SIG-M5 (cell line): ENCODE measurements around the gene ARHGEF2.
"Not testable (repeated sequence)": the region's sequence is repeated elsewhere in the genome, so short reads cannot be mapped to it uniquely, and the experiment has no call there.

Experiments
- DNase-seq: peaks from one replicate; lab custom pipeline; 2025; lab: John Stamatoyannopoulos, UW

Gene ARHGEF2

DNA sequence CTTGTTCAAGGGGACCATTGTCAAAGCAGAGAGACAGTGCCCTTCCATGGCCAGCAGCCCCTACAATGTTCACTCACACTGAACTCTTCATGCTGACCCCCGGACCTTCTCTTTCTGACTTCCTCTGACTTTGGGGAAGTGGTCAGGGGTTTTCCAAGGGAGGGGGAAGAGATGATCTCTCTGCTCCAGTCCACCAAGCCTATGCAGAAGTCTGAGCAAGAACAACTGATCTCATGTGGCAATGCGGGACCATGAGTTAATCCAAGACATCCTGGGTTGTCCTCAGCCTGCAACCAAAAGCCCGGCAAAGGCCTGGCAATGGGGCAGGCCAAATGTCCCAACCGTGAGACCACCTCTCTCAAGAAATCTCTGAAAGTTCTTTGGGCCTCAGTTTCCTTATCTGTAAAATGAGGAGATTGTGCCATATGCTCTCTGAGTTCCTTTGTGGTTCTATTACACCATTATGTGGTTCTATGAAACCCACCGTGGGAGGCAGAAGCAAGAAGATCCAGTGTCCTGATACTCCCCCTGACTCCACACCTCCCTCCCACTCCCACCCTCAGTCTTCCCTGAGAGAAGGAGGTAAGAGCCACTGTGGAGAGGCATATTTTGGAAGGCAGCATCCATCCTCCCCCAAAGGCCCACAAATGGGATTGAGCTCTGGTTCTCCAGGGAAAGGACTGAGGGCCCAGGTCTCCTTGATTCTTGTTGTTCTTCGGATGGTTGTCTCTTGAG is 11.8 kb upstream of the ARHGEF2 start:
- no peak for DNase-seq

DNA sequence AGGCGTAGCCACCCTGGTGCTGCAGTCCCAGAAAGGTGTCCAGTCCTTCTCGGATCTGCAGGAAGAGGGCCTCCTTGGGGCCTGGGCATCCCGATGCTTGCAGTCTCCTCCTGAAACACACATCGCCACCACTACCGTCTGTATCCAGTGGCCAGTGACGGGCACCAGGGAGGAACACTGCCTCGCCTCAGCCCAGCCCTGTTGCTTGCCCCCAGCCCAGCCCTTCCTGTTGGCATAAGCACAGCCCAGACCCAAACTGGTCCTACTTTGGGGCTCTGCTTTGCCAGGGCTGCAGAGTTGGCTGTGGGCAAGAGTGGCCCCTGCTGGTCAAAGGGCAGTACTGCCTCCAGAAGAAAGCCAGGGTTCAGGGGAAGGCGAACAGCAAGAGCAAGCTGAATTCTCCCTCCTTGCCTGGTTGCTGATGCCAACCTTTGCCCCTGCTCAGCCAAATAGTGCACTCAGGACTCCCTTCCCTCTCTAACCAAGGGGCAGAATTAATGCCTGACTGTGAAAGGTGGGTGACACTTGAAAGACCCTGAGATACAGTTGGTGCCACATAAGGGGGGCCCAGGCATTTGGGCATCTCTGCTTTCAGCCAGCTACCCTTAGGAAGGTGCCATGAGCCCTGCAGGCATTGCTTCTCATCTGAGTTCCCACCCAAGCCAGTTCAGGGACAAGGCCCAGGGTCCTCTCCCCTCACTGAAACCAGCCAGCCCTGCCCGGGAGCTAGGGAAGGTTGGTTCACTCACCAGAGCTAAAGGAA is 11.1 kb upstream of the ARHGEF2 start:
- peak; percentile 31 for DNase-seq

GRCh38 chr1:155984903-155985645 is 6.7 kb upstream of the ARHGEF2 start:
- not testable (repeated sequence) for DNase-seq

- no peak for DNase-seq
Measured at GRCh38 chr1:155984341-155984740, 6.0 kb upstream of the ARHGEF2 start.

DNA sequence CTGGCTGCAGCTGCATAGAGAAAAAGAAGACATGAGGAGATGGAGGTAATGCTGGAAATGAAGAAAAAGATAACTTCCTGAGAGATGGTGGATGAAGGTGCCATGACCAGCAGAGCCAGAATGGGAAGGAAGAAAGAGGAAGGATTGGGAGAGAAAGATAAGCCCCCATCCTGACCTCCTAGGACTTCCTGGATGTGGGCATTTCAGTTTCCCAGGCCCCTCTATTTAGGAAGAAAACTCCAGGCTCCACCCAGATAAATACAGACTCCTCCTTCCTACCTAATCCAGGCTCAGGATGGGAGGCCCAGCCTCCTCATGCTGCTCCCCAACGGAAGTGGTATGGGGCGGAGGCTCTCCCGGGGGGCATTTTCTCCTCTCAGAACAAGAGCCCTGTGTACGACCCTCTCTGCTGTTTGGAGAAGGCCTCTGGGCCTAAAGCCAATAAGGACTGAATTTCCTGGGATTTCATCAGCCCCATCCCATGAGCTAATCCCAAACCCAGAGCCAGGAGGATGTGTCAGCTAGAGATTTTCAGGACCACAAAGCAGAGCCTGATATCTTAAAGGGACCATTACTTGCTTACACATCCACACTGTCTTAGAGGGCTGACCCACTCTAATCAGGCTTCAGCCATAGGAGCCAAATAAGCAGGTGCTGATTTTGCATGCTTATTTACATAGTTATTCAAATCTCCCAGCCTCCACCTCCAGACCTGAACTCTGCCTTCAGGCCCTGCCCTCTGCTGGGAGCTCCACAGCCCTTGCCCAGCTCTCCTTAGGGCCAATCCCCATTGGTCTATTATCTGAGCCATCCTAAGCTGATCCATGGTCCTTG is 5.1 kb upstream of the ARHGEF2 start:
- DNase-seq, result no peak

GRCh38 chr1:155982106-155982505 is 3.8 kb upstream of the ARHGEF2 start:
- DNase-seq, result no peak

GRCh38 chr1:155981266-155982088 is 3.1 kb upstream of the ARHGEF2 start:
- peak; percentile 42 for DNase-seq

GRCh38 chr1:155979597-155980343 is 1.4 kb upstream of the ARHGEF2 start:
- peak; percentile 29 for DNase-seq

- DNase-seq, result peak; percentile 25
Measured at GRCh38 chr1:155978973-155979429, 654 bp upstream of the ARHGEF2 start.

DNA sequence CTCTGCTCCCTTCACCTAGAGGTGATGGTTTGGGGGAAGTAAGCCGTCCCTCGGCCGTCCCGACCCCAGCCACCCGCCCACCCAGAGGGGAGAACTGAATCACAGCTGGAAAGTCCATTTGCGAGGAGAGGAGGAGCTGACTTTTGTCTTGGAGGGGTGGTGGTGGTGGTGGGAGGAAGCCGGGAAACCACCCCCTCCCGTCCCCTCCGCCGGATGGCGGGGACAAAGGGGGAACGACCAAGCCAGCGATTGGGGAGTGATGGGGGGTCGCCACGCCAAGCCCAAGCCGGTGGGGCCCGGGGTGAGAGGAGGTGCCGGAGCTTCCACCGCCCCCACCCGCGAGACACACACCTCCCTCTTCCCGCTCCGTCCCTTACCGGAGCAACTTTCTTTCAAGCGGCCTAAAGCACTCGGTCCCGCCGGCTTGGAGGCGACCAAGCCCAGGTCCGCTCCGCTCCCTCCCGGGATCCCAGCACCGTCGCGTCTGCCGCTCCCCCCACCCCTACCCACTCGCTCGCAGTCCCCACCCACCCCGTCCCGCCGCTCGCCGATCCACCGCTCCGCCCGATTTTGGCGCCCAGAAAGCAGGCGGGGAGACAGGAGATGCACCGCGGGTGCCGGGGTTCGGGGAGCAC is 540 bp downstream of the ARHGEF2 start:
- no peak for DNase-seq

DNA sequence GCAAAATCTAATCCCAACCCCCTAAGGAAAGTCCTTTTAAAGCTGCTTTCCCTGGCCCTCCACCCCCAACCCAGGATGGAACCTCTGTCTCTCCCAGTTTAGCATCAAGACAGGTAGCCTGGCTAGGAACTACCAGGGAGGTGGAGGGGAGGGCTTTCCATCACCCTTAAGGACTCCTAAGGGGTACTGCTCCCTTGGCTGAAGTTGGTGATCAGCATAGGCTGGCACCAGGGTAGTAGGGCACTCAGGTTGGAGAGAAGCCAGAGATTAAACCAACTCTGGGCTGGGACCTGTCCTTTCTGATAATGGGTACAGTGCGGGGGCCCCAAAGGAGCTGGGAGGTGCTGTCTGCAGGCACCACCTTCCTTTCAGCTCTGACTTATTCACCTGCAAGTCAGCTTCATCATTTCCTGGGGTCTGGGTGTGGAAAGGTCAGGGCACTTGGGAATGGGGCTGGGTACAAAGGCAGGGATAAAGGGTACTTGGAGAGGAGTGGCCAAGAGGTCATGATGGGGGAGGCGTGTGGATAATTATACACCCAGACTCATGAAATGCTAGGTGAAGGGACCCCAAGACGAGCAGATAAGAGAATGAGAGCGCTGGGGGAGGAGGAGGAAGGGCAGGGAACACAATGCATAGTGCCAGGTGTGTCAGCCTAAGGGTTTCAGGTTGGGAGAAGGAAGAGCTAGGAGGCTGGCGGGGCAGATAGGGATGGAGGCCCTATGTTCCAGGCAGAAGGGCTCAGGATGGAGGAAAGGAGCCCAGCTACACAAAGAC is 1.2 kb downstream of the ARHGEF2 start:
- no peak for DNase-seq

DNA sequence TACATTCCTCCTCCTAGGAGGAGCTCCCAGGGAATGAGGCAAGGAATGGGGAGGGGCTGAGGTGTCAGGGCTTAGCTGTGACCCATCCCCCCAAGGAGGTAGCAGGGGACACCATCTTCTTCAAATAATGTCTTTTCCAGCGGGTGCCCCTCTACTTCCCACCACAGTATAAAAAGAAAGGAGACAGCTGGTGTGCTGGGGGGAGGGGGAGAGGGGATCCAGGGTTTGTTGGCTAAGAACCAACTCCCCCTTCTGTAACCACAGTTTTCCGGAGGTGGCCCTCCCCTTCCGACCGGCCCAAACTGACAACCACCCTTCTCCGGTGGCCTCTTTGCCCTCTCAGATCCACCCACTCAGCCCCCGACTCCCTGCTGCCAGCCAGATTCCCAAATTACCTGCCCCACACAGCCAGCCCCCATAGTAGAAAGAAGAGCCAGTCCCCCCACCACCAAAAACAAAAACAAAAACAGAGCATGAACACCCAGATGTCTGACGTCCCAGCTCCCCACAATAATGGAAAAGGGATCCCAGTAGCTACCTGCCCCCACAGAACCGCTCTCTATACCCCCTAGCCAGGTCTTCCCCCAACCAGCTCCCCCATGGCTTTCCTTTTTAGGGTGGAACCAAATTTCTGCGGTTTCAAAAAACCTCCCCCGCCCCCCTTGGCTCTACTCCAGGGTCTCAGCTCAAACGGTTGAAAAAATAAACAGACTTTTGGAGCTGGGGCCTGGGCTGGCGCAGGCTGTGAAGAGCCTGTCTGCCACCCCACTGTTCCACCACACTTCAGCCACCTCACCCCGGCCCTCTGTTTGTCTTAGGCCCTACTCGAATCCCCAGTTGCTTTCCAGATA is 2.1 kb downstream of the ARHGEF2 start:
- DNase-seq, result peak; percentile 77

DNA sequence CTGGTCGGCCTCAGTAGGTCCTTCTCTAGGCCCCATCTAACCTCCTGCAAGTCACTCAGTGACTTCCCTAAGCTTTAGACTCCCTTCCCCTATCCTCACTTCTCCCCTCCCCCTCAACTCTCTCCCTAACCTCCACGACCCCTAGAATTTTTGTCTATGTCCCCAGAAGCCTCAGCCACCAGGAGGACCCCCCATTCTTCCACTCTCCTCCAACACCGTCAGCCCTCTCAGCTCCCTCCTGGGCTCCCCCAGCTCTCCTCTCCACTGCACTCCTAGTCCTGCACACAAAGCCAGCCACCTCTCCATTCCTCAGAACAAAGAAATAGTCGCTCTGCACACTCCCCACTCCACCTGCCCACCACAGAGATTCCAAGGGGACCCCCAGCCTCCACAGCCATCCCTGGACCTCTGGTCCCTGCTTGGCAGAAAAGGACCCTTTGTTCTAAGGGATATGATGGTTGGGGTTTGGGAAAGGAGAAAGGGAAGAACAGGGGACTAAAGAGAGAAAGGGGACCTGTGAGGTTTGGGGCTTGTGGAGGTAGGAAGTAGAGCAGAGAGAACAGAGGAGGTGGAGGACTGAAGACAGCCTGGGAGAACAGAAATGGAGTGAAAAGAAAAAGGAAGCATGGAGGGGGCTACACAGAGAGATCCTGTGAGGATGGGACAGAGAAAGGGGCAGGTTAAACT is 2.8 kb downstream of the ARHGEF2 start:
- DNase-seq, result no peak

DNA sequence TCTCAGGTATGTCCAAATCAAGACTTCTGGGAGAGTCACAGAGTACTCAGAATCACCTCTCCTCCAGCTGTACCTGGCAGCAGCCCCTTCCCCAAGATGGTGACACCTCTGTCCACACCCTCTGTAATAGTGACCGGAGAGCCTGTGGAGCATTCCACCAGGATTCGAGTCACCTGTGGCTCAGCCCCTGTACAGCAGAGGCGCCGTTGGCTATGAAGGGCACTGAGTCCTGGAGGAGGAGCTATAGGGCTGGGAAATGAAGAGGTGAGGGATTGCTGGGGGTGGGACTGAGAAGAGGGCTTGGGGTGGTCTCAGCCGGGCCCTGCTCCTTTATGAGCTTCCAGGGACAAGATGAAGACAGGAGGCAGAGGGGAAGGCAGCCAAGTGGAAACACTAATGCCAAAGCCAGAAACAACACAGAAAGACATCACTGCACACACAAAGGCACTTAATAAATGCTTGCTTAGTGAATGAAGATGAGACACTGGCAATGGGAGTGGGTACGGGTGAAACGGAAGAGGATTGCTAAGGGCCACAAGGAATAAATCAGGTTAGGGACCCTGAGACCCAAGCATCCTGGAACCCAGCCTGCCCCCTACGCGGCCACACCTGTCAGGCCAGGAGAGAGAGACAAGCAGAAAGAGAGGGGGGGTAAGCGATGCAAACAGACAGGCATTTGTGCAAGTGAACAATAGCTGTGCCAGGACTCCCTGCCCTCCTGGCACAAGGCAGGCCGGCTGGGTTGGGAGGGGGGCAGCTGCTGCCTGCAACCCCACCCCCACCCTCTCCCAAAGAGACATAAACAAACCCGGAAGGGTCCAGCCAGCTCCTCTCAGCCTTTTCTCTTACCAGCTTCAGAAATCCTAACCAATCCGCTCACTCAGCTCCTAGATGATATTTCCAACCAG is 3.9 kb downstream of the ARHGEF2 start:
- DNase-seq, result no peak

DNA sequence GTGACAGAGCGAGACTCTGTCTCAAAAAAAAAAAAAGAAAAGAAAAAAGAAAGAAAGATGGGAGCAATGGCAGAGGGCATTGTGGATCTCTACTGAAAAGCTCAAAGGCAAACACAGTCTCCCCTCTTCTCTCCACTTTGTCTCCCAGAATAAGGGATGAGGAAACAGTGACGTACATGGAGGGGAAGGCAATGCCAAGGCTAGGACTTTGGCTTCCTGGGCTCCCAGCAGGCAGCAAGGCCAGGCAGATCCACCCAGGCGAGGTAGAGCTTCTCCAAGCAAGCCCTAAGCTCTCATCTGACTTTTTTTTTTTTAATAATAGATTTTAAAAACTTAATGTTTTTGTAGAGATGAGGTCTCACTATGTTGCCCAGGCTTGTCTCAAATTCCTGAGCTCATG is 4.6 kb downstream of the ARHGEF2 start:
- DNase-seq, result no peak
